Measurements from ENCODE around the gene PRDM16. TPM values are rescaled to one million over a fixed set of nuclear protein-coding genes. Genes with fewer than 3 reads are reported as not detected.

The PRDM16 gene
- polyA plus RNA-seq, 2 of the 4 experiments (the other 2 are of a cell fraction): 0.03 to 0.35 TPM

GRCh38 chr1:3170561-3171453, 101.8 kb downstream of the PRDM16 start:
- no peak for TF ChIP-seq SMC3 (IDR thresholded peaks at IDR 0.05)
- TF ChIP-seq SREBF2 (IDR thresholded peaks at IDR 0.05): no peak
- TF ChIP-seq CHD2 (IDR thresholded peaks at IDR 0.05; ENCODE audit: low read length, partially characterized antibody): no peak
- TF ChIP-seq, protein P1, sequence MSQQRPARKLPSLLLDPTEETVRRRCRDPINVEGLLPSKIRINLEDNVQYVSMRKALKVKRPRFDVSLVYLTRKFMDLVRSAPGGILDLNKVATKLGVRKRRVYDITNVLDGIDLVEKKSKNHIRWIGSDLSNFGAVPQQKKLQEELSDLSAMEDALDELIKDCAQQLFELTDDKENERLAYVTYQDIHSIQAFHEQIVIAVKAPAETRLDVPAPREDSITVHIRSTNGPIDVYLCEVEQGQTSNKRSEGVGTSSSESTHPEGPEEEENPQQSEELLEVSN (IDR thresholded peaks at IDR 0.05; ENCODE audit: borderline replicate concordance, low read depth): no peak
- TF ChIP-seq, protein P2, sequence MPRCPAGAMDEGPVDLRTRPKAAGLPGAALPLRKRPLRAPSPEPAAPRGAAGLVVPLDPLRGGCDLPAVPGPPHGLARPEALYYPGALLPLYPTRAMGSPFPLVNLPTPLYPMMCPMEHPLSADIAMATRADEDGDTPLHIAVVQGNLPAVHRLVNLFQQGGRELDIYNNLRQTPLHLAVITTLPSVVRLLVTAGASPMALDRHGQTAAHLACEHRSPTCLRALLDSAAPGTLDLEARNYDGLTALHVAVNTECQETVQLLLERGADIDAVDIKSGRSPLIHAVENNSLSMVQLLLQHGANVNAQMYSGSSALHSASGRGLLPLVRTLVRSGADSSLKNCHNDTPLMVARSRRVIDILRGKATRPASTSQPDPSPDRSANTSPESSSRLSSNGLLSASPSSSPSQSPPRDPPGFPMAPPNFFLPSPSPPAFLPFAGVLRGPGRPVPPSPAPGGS (IDR thresholded peaks at IDR 0.05): no peak
- Histone ChIP-seq H3K4me2 (no peak overlapping the region), H3K9me3 (no peaks in the 10 kb centered on the region), H3K4me1 (no peaks in the 10 kb centered on the region), H3K27ac (no peak overlapping the region), H3K4me3 (no peak overlapping the region)
- ChIA-PET CTCF (no interaction called here), POLR2A (no interaction called here)
- 59% methylated on average over 22 of the region's 40 CpGs for WGBS (ENCODE audit: missing lambda C conversion rate)
- no peak for FAIRE-seq
- no peak for ATAC-seq
- DNase-seq (ENCODE audit: low read depth in 1 of 2, low spot score in 1 of 2): no peak

DNA sequence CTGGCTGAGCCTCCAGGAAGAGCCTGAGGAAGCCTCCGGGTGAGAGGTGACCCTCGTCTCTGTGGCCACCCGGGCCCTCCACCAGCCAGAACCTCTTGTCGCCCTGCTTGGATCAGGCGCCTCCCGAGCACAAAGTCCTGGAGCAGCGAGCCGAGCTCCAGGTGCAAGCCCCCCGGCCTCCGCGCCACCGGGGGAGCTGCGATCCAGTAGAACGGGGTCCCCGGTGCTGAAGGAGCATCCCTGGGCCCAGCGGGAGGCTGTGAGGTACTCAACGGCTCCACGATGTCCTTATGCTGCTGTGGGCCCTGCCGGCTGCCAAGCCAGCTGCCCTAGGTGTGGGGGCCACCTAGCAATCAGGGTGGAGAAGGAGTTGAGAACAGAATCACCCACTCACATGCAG, 102.8 kb downstream of the PRDM16 start:
- H3K4me1 ChIP-seq: no peaks in the 10 kb centered on the region
- CTCF ChIA-PET: no interaction called here

DNA sequence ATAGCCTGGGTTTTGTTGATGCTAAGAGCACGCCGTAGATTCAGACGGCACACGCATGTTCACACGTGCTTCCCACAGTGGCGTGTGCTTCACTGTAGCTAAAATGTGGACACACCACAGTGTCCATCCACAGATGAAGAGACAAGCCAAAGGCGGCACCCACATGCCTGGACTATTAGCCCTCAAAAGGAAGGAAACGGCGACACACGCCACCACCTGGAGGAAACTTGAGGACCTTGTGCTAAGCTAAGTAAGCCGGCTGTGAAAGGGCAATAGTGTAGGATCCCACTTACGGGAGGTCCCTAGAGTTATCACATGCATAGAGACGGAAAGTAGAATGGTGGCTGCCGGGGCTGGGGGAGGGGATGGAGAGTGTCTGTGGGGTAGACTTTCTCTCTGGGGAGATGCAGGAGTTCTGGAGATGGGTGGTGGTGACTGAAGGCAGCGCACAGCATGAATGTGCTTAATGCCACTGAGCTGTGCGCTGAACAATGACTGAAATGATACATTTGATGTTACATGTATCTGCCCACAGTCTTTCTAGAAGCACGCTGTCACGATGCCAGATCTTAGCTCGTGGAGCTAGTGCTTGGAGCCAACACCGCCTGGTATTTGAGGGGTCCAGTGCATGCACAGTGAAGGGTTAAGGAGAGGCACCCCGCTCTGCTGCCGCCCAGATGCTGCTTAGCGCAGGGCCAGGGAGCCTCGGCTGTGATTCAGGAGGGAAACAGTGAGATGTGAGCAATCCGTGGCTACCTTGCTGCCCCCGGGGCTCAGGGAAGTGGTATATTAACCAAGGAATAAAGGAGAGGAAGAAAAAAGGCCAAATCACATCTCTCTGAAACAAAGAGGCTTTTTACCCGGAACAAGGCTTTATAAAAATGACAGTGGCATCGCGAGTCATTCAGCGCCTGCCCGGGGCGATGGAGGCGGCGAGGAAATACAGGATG, 103.7 kb downstream of the PRDM16 start:
- H3K9me3 ChIP-seq: no peaks in the 10 kb centered on the region
- 64% methylated on average over 24 of the region's 34 CpGs for WGBS (ENCODE audit: missing lambda C conversion rate)

More for the DNA sequence above, 102.8 kb downstream of the PRDM16 start:
- no peak for TF ChIP-seq RCOR1 (IDR thresholded peaks at IDR 0.05; ENCODE audit: low read depth, low read length)
- no peak for TF ChIP-seq POLR2A (IDR thresholded peaks at IDR 0.05; ENCODE audit: low read length)
- TF ChIP-seq ESRRA (IDR thresholded peaks at IDR 0.05; ENCODE audit: borderline replicate concordance, low read length): no peak
- no peak for TF ChIP-seq HOXA7 (CRISPR knock-in tag; IDR thresholded peaks at IDR 0.05)
- TF ChIP-seq, protein P2 (IDR thresholded peaks at IDR 0.05): no peak
- no peak for TF ChIP-seq JUNB (IDR thresholded peaks at IDR 0.05)
- TF ChIP-seq RNF2 (IDR thresholded peaks at IDR 0.05; ENCODE audit: borderline replicate concordance, low read depth): no peak
- no peak for TF ChIP-seq HDAC2 (IDR thresholded peaks at IDR 0.05)
- TF ChIP-seq, protein P3, sequence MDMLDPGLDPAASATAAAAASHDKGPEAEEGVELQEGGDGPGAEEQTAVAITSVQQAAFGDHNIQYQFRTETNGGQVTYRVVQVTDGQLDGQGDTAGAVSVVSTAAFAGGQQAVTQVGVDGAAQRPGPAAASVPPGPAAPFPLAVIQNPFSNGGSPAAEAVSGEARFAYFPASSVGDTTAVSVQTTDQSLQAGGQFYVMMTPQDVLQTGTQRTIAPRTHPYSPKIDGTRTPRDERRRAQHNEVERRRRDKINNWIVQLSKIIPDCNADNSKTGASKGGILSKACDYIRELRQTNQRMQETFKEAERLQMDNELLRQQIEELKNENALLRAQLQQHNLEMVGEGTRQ (IDR thresholded peaks at IDR 0.05): no peak
- TF ChIP-seq, protein P4, sequence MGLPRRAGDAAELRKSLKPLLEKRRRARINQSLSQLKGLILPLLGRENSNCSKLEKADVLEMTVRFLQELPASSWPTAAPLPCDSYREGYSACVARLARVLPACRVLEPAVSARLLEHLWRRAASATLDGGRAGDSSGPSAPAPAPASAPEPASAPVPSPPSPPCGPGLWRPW (IDR thresholded peaks at IDR 0.05): no peak
- no peak for TF ChIP-seq CHD2 (IDR thresholded peaks at IDR 0.05; ENCODE audit: low read length, partially characterized antibody)
- no peak for TF ChIP-seq EHMT2 (IDR thresholded peaks at IDR 0.05; ENCODE audit: low read depth)
- TF ChIP-seq NPAS2 (CRISPR knock-in tag; IDR thresholded peaks at IDR 0.05; ENCODE audit: borderline replicate concordance): no peak
- TF ChIP-seq FOXS1 (CRISPR knock-in tag; IDR thresholded peaks at IDR 0.05): no peak
- Histone ChIP-seq H3K27ac (no peak overlapping the region), H3K4me2 (no peak overlapping the region), H3K9me3 (no peaks in the 10 kb centered on the region), H3K4me3 (no peak overlapping the region)
- FAIRE-seq (no peak), DNase-seq (ENCODE audit: low read depth in 1 of 2, low spot score in 1 of 2) (no peak), ATAC-seq (no peak)
- POLR2A ChIA-PET: no interaction called here
- WGBS (ENCODE audit: missing lambda C conversion rate): 67% methylated on average over 3 of the region's 19 CpGs

More for the DNA sequence above, 103.7 kb downstream of the PRDM16 start:
- ChIA-PET CTCF (no interaction called here), POLR2A (no interaction called here)
- ATAC-seq: peak in 1 of 2 experiments; percentile 38; a peak in 1 of 6 replicates
- DNase-seq (ENCODE audit: low read depth in 1 of 2, low spot score in 1 of 2): no peak
- no peak overlapping the region for H3K4me3 ChIP-seq
- TF ChIP-seq KDM1A (IDR thresholded peaks at IDR 0.05; ENCODE audit: low read depth) (no peak), KDM5A (IDR thresholded peaks at IDR 0.05) (no peak), NR3C1 (IDR thresholded peaks at IDR 0.05) (no peak), CHD4 (IDR thresholded peaks at IDR 0.05; ENCODE audit: borderline replicate concordance) (no peak), BHLHE40 (IDR thresholded peaks at IDR 0.05; ENCODE audit: low read depth, low read length) (no peak), GATA3 (IDR thresholded peaks at IDR 0.05; ENCODE audit: borderline replicate concordance) (no peak), CTCF (IDR thresholded peaks at IDR 0.05) (no peak), SREBF2 (IDR thresholded peaks at IDR 0.05) (no peak), RCOR1 (IDR thresholded peaks at IDR 0.05; ENCODE audit: low read depth, low read length) (no peak), RNF2 (IDR thresholded peaks at IDR 0.05; ENCODE audit: borderline replicate concordance, low read depth) (no peak), EP300 (IDR thresholded peaks at IDR 0.05) (no peak), JUN (IDR thresholded peaks at IDR 0.05) (no peak), RARB (CRISPR knock-in tag; IDR thresholded peaks at IDR 0.05) (no peak), ESRRA (IDR thresholded peaks at IDR 0.05; ENCODE audit: borderline replicate concordance, low read length) (no peak), CBX8 (IDR thresholded peaks at IDR 0.05) (no peak)
- FAIRE-seq: no peak
- H3K27ac ChIP-seq: no peak overlapping the region
- no peaks in the 10 kb centered on the region for H3K4me1 ChIP-seq
- H3K4me2 ChIP-seq: no peak overlapping the region

Measured in A549 (cell line).